Measurements from ENCODE around the gene ADRA1B.

Gene ADRA1B
- 0 to 0.37 (median 0.06) reads per million in 9 experiments for total RNA-seq

- DNase-seq = peak in 2 of 3 experiments; percentile 20 to 33
- peak; percentile 86 for ATAC-seq (replicated peaks)
- Mint-ChIP-seq H3K27ac (no peak within 1 kb of the TSS), H3K36me3 (ENCODE audit: insufficient read depth) (no peaks in the 10 kb centered on the region), H3K4me3 (peak within 1 kb of the TSS; percentile 43 to 71), H3K4me1 (ENCODE audit: low read depth in 2 of 2) (peaks cover 6 to 8% of the 10 kb centered on the region in 2 donors), H3K27me3 (peaks cover 50 to 59% of the 10 kb centered on the region in 2 donors), H3K9me3 (no peaks in the 10 kb centered on the region)
These were observed at the start of gene ADRA1B for GRCh38 chr5:159915904-159916840. Gene ADRA1B, plus strand, starts transcription at chr5:159916482. Its CDS starts 424 bp downstream, at chr5:159916906.

GRCh38 chr5:159873680-159874079 is 42.6 kb upstream of the ADRA1B start:
- ATAC-seq (replicated peaks) = no peak
- Mint-ChIP-seq H3K9me3 (no peaks in the 10 kb centered on the region), H3K27ac (no peak overlapping the region), H3K36me3 (ENCODE audit: insufficient read depth) (no peaks in the 10 kb centered on the region), H3K27me3 (peaks cover 38 to 80% of the 10 kb centered on the region in 2 donors), H3K4me3 (no peak overlapping the region), H3K4me1 (ENCODE audit: low read depth in 2 of 2) (no peaks in the 10 kb centered on the region)
- no peak for DNase-seq

- Mint-ChIP-seq H3K36me3 (ENCODE audit: insufficient read depth) (no peaks in the 10 kb centered on the region), H3K4me3 (no peak overlapping the region), H3K27ac (no peak overlapping the region), H3K9me3 (no peaks in the 10 kb centered on the region), H3K27me3 (peaks cover 36 to 83% of the 10 kb centered on the region in 2 donors), H3K4me1 (ENCODE audit: low read depth in 2 of 2) (no peaks in the 10 kb centered on the region)
- no peak for ATAC-seq (replicated peaks)
- DNase-seq = no peak
These were observed 42.0 kb upstream of the ADRA1B start for GRCh38 chr5:159874263-159874662.

GRCh38 chr5:159877016-159877415 is 39.3 kb upstream of the ADRA1B start:
- Mint-ChIP-seq H3K27ac (no peak overlapping the region), H3K4me1 (ENCODE audit: low read depth in 2 of 2) (no peaks in the 10 kb centered on the region), H3K36me3 (ENCODE audit: insufficient read depth) (no peaks in the 10 kb centered on the region), H3K27me3 (peaks cover 51 to 92% of the 10 kb centered on the region in 2 donors), H3K9me3 (no peaks in the 10 kb centered on the region), H3K4me3 (no peak overlapping the region)
- no peak for ATAC-seq (replicated peaks)
- DNase-seq = no peak

- Mint-ChIP-seq H3K9me3 (no peaks in the 10 kb centered on the region), H3K27me3 (peaks cover 51 to 93% of the 10 kb centered on the region in 2 donors), H3K4me1 (ENCODE audit: low read depth in 2 of 2) (no peaks in the 10 kb centered on the region), H3K36me3 (ENCODE audit: insufficient read depth) (no peaks in the 10 kb centered on the region), H3K27ac (no peak overlapping the region), H3K4me3 (no peak overlapping the region)
- ATAC-seq (replicated peaks) (no peak), DNase-seq (no peak)
These were observed 38.3 kb upstream of the ADRA1B start for GRCh38 chr5:159877894-159878448.

GRCh38 chr5:159878988-159879471 is 37.3 kb upstream of the ADRA1B start:
- Mint-ChIP-seq H3K27me3 (peaks cover 41 to 82% of the 10 kb centered on the region in 2 donors), H3K27ac (no peak overlapping the region), H3K9me3 (no peaks in the 10 kb centered on the region), H3K4me3 (no peak overlapping the region), H3K36me3 (ENCODE audit: insufficient read depth) (no peaks in the 10 kb centered on the region), H3K4me1 (ENCODE audit: low read depth in 2 of 2) (no peaks in the 10 kb centered on the region)
- DNase-seq (no peak), ATAC-seq (replicated peaks) (no peak)

- H3K9me3 Mint-ChIP-seq = no peaks in the 10 kb centered on the region
- DNase-seq = no peak
- no peak for ATAC-seq (replicated peaks)
- no peaks in the 10 kb centered on the region for H3K4me1 Mint-ChIP-seq (ENCODE audit: low read depth in 2 of 2)
- no peaks in the 10 kb centered on the region for H3K36me3 Mint-ChIP-seq (ENCODE audit: insufficient read depth)
- peaks cover 30 to 71% of the 10 kb centered on the region in 2 donors for H3K27me3 Mint-ChIP-seq
- no peak overlapping the region for H3K27ac Mint-ChIP-seq
- H3K4me3 Mint-ChIP-seq = no peak overlapping the region
These were observed 35.6 kb upstream of the ADRA1B start for GRCh38 chr5:159880676-159881075.

GRCh38 chr5:159881967-159882366 is 34.3 kb upstream of the ADRA1B start:
- Mint-ChIP-seq H3K9me3 (no peaks in the 10 kb centered on the region), H3K4me3 (no peak overlapping the region), H3K27ac (no peak overlapping the region), H3K36me3 (ENCODE audit: insufficient read depth) (no peaks in the 10 kb centered on the region), H3K27me3 (peaks cover 30 to 59% of the 10 kb centered on the region in 2 donors), H3K4me1 (ENCODE audit: low read depth in 2 of 2) (no peaks in the 10 kb centered on the region)
- DNase-seq = no peak
- ATAC-seq (replicated peaks) = no peak

GRCh38 chr5:159883522-159883950 is 32.7 kb upstream of the ADRA1B start:
- DNase-seq (no peak), ATAC-seq (replicated peaks) (no peak)
- Mint-ChIP-seq H3K27me3 (peaks cover 19 to 45% of the 10 kb centered on the region in 2 donors), H3K4me3 (no peak overlapping the region), H3K4me1 (ENCODE audit: low read depth in 2 of 2) (no peaks in the 10 kb centered on the region), H3K9me3 (no peaks in the 10 kb centered on the region), H3K27ac (no peak overlapping the region), H3K36me3 (ENCODE audit: insufficient read depth) (no peaks in the 10 kb centered on the region)

GRCh38 chr5:159884917-159885620 is 31.2 kb upstream of the ADRA1B start:
- H3K27ac Mint-ChIP-seq = no peak overlapping the region
- H3K36me3 Mint-ChIP-seq (ENCODE audit: insufficient read depth) = no peaks in the 10 kb centered on the region
- no peaks in the 10 kb centered on the region for H3K4me1 Mint-ChIP-seq (ENCODE audit: low read depth in 2 of 2)
- no peaks in the 10 kb centered on the region for H3K9me3 Mint-ChIP-seq
- H3K4me3 Mint-ChIP-seq = no peak overlapping the region
- DNase-seq (no peak), ATAC-seq (replicated peaks) (no peak)
- H3K27me3 Mint-ChIP-seq = peaks cover 20 to 34% of the 10 kb centered on the region in 2 donors

GRCh38 chr5:159886296-159886695 is 30.0 kb upstream of the ADRA1B start:
- H3K27me3 Mint-ChIP-seq = peaks cover 14 to 27% of the 10 kb centered on the region in 2 donors
- no peak overlapping the region for H3K4me3 Mint-ChIP-seq
- H3K4me1 Mint-ChIP-seq (ENCODE audit: low read depth in 2 of 2) = no peaks in the 10 kb centered on the region
- H3K9me3 Mint-ChIP-seq = no peaks in the 10 kb centered on the region
- no peak overlapping the region for H3K27ac Mint-ChIP-seq
- H3K36me3 Mint-ChIP-seq (ENCODE audit: insufficient read depth) = no peaks in the 10 kb centered on the region
- ATAC-seq (replicated peaks) = no peak
- no peak for DNase-seq

GRCh38 chr5:159887050-159887449 is 29.2 kb upstream of the ADRA1B start:
- H3K4me3 Mint-ChIP-seq = no peak overlapping the region
- ATAC-seq (replicated peaks) = no peak
- H3K4me1 Mint-ChIP-seq (ENCODE audit: low read depth in 2 of 2) = no peaks in the 10 kb centered on the region

GRCh38 chr5:159888860-159889259 is 27.4 kb upstream of the ADRA1B start:
- no peaks in the 10 kb centered on the region for H3K36me3 Mint-ChIP-seq (ENCODE audit: insufficient read depth)
- no peak overlapping the region for H3K4me3 Mint-ChIP-seq
- no peak for DNase-seq
- no peak for ATAC-seq (replicated peaks)
- H3K27me3 Mint-ChIP-seq = peaks cover 13 to 31% of the 10 kb centered on the region in 2 donors
- H3K27ac Mint-ChIP-seq = no peak overlapping the region
- H3K4me1 Mint-ChIP-seq (ENCODE audit: low read depth in 2 of 2) = peaks cover 0 to 2% of the 10 kb centered on the region in 2 donors
- no peaks in the 10 kb centered on the region for H3K9me3 Mint-ChIP-seq

More at GRCh38 chr5:159887050-159887449, 29.2 kb upstream of the ADRA1B start:
- Mint-ChIP-seq H3K36me3 (ENCODE audit: insufficient read depth) (no peaks in the 10 kb centered on the region), H3K9me3 (no peaks in the 10 kb centered on the region), H3K27me3 (peaks cover 10 to 23% of the 10 kb centered on the region in 2 donors), H3K27ac (no peak overlapping the region)
- DNase-seq = no peak

All from effector memory CD8-positive, alpha-beta T cell (primary cell).